ENCODE results near the gene SLC10A4. TPM values are rescaled to one million over a fixed set of nuclear protein-coding genes. Genes with fewer than 3 reads are reported as not detected.

The SLC10A4 gene
- total RNA-seq, 4 donors from 2014 or later = 0.19 to 0.72 (median 0.25) TPM; not detected in 1

- no peak for TF ChIP-seq CTCF (IDR thresholded peaks at IDR 0.05)
- no peak for ATAC-seq (ENCODE audit: low FRiP score)
Observed at GRCh38 chr4:48470570-48470969, 12.6 kb upstream of the SLC10A4 start.

GRCh38 chr4:48472794-48473193 lies 10.3 kb upstream of the SLC10A4 start:
- no peak for TF ChIP-seq CTCF (IDR thresholded peaks at IDR 0.05)
- DNase-seq (ENCODE audit: low spot score) (no peak), ATAC-seq (ENCODE audit: low FRiP score) (no peak)

More at GRCh38 chr4:48470570-48470969, 12.6 kb upstream of the SLC10A4 start:
- DNase-seq (ENCODE audit: low spot score) = no peak

- TF ChIP-seq CTCF (IDR thresholded peaks at IDR 0.05) = no peak
- ATAC-seq (ENCODE audit: low FRiP score) = no peak
- DNase-seq (ENCODE audit: low spot score) = no peak
Observed at GRCh38 chr4:48475770-48476169, 7.4 kb upstream of the SLC10A4 start.

GRCh38 chr4:48478273-48478672 lies 4.9 kb upstream of the SLC10A4 start:
- DNase-seq (ENCODE audit: low spot score) = no peak
- TF ChIP-seq CTCF (IDR thresholded peaks at IDR 0.05) = no peak
- ATAC-seq (ENCODE audit: low FRiP score) = no peak

GRCh38 chr4:48481581-48481980 lies 1.6 kb upstream of the SLC10A4 start:
- DNase-seq (ENCODE audit: low spot score) = no peak
- no peak for TF ChIP-seq CTCF (IDR thresholded peaks at IDR 0.05)
- ATAC-seq (ENCODE audit: low FRiP score) = no peak

GRCh38 chr4:48483777-48484493 lies 792 bp downstream of the SLC10A4 start:
- DNase-seq (ENCODE audit: low spot score) (no peak), ATAC-seq (ENCODE audit: low FRiP score) (no peak)
- TF ChIP-seq CTCF (IDR thresholded peaks at IDR 0.05) = no peak

GRCh38 chr4:48484494-48485168 lies 1.5 kb downstream of the SLC10A4 start:
- ATAC-seq (ENCODE audit: low FRiP score) (no peak), DNase-seq (ENCODE audit: low spot score) (no peak)
- TF ChIP-seq CTCF (IDR thresholded peaks at IDR 0.05) = no peak
